AG09309 (cell line): ENCODE data around the gene CLMP.
"Not testable (repeated sequence)": the region's sequence is repeated elsewhere in the genome, so short reads cannot be mapped to it uniquely, and the experiment has no call there.

Experiments
- DNase-seq: peaks from one replicate; pipeline ENCODE4 v3.0.0-alpha.2; 2010; ENCODE audit warnings: low read depth
- H3K4me3 ChIP-seq: 2 replicates; pipeline ENCODE4 v1.5.1; 2011; ENCODE audit warnings: mild to moderate bottlenecking, low read depth, low read length, moderate library complexity; ENCODE audit not compliant: control insufficient read depth
- CTCF ChIP-seq: IDR thresholded peaks from 2 replicates; pipeline ENCODE4 v1.5.1; 2011; ENCODE audit warnings: mild to moderate bottlenecking, low read depth, low read length, inconsistent platforms; ENCODE audit not compliant: insufficient read depth, control insufficient read depth; ENCODE audit errors: missing control alignments

The CLMP gene

GRCh38 chr11:123143921-123144320, 51.1 kb downstream of the CLMP start:
- no peak for TF ChIP-seq CTCF
- H3K4me3 ChIP-seq, result no peak overlapping the region
- DNase-seq, result no peak

GRCh38 chr11:123143476-123143875, 51.6 kb downstream of the CLMP start:
- H3K4me3 ChIP-seq, result no peak overlapping the region
- no peak for TF ChIP-seq CTCF
- DNase-seq, result no peak

- DNase-seq, result no peak
- TF ChIP-seq CTCF, result no peak
Observed at GRCh38 chr11:123139206-123139605, 55.8 kb downstream of the CLMP start.

GRCh38 chr11:123137431-123138224, 57.4 kb downstream of the CLMP start:
- H3K4me3 ChIP-seq, result no peak overlapping the region
- peak; percentile 69 for DNase-seq
- TF ChIP-seq CTCF, result no peak

More at GRCh38 chr11:123139206-123139605, 55.8 kb downstream of the CLMP start:
- no peak overlapping the region for H3K4me3 ChIP-seq

GRCh38 chr11:123135863-123136446, 59.1 kb downstream of the CLMP start:
- H3K4me3 ChIP-seq, result no peak overlapping the region
- DNase-seq, result no peak
- no peak for TF ChIP-seq CTCF

GRCh38 chr11:123132881-123133280, 62.2 kb downstream of the CLMP start:
- TF ChIP-seq CTCF, result no peak
- DNase-seq, result no peak
- H3K4me3 ChIP-seq, result no peak overlapping the region

GRCh38 chr11:123132034-123132766, 62.8 kb downstream of the CLMP start:
- not testable (repeated sequence) for DNase-seq

More at GRCh38 chr11:123132034-123132766, 62.8 kb downstream of the CLMP start:
- H3K4me3 ChIP-seq, result not testable (repeated sequence)
